HPDE6-E6E7 (cell line): ENCODE measurements around the gene SYNGR4.
A peak's percentile ranks its signal among the peaks of the same experiment; 100 is the strongest.
"Not testable (repeated sequence)": the region's sequence is repeated elsewhere in the genome, so short reads cannot be mapped to it uniquely, and the experiment has no call there.

Source experiments
- DNase-seq: peaks from one replicate; pipeline ENCODE4 v3.0.0; 2011; ENCODE audit warnings: missing footprints; ENCODE audit errors: extremely low spot score

SYNGR4 gene

GRCh38 chr19:48363810-48364597 lies at the start of gene SYNGR4, which contains the start of gene TMEM143:
Gene SYNGR4 (plus strand): TSS chr19:48364367. CDS start chr19:48365843, 1,476 bp downstream.
Gene TMEM143 (minus strand): TSS chr19:48363940. CDS start chr19:48363920, 20 bp downstream.
- peak; percentile 100 for DNase-seq

- DNase-seq = no peak
Measured at GRCh38 chr19:48315712-48316111, 48.5 kb upstream of the SYNGR4 start.

- DNase-seq = not testable (repeated sequence)
Measured at GRCh38 chr19:48317708-48317960, 46.5 kb upstream of the SYNGR4 start.

GRCh38 chr19:48318286-48318987 lies 45.7 kb upstream of the SYNGR4 start:
- DNase-seq = no peak

GRCh38 chr19:48319647-48320541 lies 44.3 kb upstream of the SYNGR4 start:
- DNase-seq = peak; percentile 66

GRCh38 chr19:48321372-48321621 lies 42.9 kb upstream of the SYNGR4 start:
- peak; percentile 99 for DNase-seq

GRCh38 chr19:48321622-48322591 lies 42.3 kb upstream of the SYNGR4 start:
- DNase-seq = peak; percentile 91

- peak; percentile 37 for DNase-seq
Measured at GRCh38 chr19:48325265-48325910, 38.8 kb upstream of the SYNGR4 start, which contains the start of gene EMP3. Gene EMP3 (plus strand): TSS chr19:48325552. CDS start chr19:48326845, 1,293 bp downstream.

GRCh38 chr19:48329167-48329891 lies 34.8 kb upstream of the SYNGR4 start:
- no peak for DNase-seq

- DNase-seq = no peak
Measured at GRCh38 chr19:48330012-48330681, 34.0 kb upstream of the SYNGR4 start.

- DNase-seq = no peak
Measured at GRCh38 chr19:48332351-48332661, 31.9 kb upstream of the SYNGR4 start.

GRCh38 chr19:48332662-48333466 lies 31.3 kb upstream of the SYNGR4 start:
- peak; percentile 97 for DNase-seq

- DNase-seq = peak; percentile 93
Measured at GRCh38 chr19:48333467-48334384, 30.4 kb upstream of the SYNGR4 start.

GRCh38 chr19:48338253-48338755 lies 25.9 kb upstream of the SYNGR4 start:
- no peak for DNase-seq

- no peak for DNase-seq
Measured at GRCh38 chr19:48338802-48339503, 25.2 kb upstream of the SYNGR4 start.

- DNase-seq = peak; percentile 45
Measured at GRCh38 chr19:48340995-48341394, 23.2 kb upstream of the SYNGR4 start.
